B cell (primary cell): ENCODE results near the gene CTDSPL.

Experiments used
- EZH2 ChIP-seq: IDR thresholded peaks from 2 replicates; pipeline ENCODE4 v1.6.1; 2012; ENCODE audit warnings: borderline replicate concordance, low read depth, mild to moderate bottlenecking, moderate library complexity, low read length; ENCODE audit not compliant: insufficient read depth, poor library complexity, severe bottlenecking
- TF ChIP-seq, protein P1 (sequence below): fragments of 200-600 bp; IDR thresholded peaks from one replicate; pipeline ENCODE4 v1.8.0; 2022; ENCODE audit warnings: antibody characterized with exemption, mild to moderate bottlenecking

DNA sequence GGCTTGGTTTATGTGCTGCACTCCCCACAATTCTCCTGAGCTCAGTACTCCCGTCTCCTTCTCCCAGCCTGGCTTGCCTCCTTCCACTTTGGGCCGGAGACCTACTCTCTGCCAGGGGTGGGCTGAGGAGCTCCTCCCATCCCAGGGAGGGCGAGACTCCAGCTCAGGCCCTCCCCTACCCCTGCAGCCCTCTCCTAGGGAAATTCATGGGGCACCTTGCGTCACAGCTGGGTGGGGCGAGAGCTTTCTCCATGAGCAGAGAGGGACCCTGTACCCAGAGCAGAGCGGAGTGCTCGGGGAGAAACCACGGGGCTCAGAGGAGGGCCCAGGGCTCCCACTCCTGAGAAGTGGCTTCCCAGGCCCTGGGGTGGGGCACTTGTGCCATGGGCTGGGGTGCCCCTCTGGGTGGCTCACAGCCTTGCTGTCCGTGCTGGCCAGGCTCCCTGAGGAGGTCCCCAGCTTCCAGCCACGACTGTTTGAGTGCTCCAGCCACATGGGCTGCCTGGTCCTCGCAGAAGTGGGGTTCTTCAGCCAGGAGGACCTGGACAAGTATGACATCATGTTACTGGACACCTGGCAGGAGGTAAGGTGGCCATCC lies 142.2 kb downstream of the CTDSPL start:
- TF ChIP-seq, protein P1, sequence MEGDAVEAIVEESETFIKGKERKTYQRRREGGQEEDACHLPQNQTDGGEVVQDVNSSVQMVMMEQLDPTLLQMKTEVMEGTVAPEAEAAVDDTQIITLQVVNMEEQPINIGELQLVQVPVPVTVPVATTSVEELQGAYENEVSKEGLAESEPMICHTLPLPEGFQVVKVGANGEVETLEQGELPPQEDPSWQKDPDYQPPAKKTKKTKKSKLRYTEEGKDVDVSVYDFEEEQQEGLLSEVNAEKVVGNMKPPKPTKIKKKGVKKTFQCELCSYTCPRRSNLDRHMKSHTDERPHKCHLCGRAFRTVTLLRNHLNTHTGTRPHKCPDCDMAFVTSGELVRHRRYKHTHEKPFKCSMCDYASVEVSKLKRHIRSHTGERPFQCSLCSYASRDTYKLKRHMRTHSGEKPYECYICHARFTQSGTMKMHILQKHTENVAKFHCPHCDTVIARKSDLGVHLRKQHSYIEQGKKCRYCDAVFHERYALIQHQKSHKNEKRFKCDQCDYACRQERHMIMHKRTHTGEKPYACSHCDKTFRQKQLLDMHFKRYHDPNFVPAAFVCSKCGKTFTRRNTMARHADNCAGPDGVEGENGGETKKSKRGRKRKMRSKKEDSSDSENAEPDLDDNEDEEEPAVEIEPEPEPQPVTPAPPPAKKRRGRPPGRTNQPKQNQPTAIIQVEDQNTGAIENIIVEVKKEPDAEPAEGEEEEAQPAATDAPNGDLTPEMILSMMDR = no peak
- TF ChIP-seq EZH2 = no peak
